Upper lobe of right lung (tissue), 1 donor: ENCODE results near the gene AOC3. TPM values are rescaled to one million over a fixed set of nuclear protein-coding genes. Genes with fewer than 3 reads are reported as not detected.
A peak's percentile ranks its signal among the peaks of the same experiment; 100 is the strongest.
"Not testable (repeated sequence)": the region's sequence is repeated elsewhere in the genome, so short reads cannot be mapped to it uniquely, and the experiment has no call there.

Source experiments
- ATAC-seq: fragments of 200-7000 bp; cut with Tn5 transposase; one replicate; pipeline ENCODE4 v1.9.1; 2020; ENCODE audit warnings: mild to moderate bottlenecking, moderate library complexity
- DNase-seq: peaks from one replicate; pipeline ENCODE4 v3.0.0-alpha.2; 2020
- H3K27ac ChIP-seq: fragments of 200-600 bp; one replicate; pipeline ENCODE4 v1.8.0; 2022
- H3K27me3 ChIP-seq: fragments of 200-600 bp; one replicate; pipeline ENCODE4 v1.8.0; 2022; ENCODE audit warnings: mild to moderate bottlenecking
- H3K36me3 ChIP-seq: fragments of 200-600 bp; one replicate; pipeline ENCODE4 v1.8.0; 2022
- H3K4me1 ChIP-seq: fragments of 200-600 bp; one replicate; pipeline ENCODE4 v1.8.0; 2022
- H3K4me3 ChIP-seq: fragments of 200-600 bp; one replicate; pipeline ENCODE4 v1.8.0; 2022; ENCODE audit warnings: mild to moderate bottlenecking
- H3K9me3 ChIP-seq: fragments of 200-600 bp; one replicate; pipeline ENCODE4 v1.8.0; 2022
- intact Hi-C: fragments of 100-400 bp; cut with DNase I; formaldehyde crosslinking; loops from one replicate; pipeline ENCODE4 v1.11.0; 2022
- total RNA-seq: library from RNA; stranded (reverse); fragmentation: NEBNext Ultra II Directional; extraction: Animal tissue kit (Norgen Biotek cat#: 25700); gene quantifications from one replicate; pipeline ENCODE4 v1.2.1, GENCODE V29; 2021
- TF ChIP-seq, protein P1 (sequence below): fragments of 200-600 bp; IDR thresholded peaks from one replicate; pipeline ENCODE4 v1.8.0; 2022; ENCODE audit warnings: antibody characterized with exemption
- donor health status: DM: no; HTN: yes; CAD: no; lungs with severe emphysema.

AOC3 gene
- total RNA-seq, 1 donor from 2014 or later: 235 TPM

- H3K4me1 ChIP-seq: peaks cover 21% of the 10 kb centered on the region
- no peaks in the 10 kb centered on the region for H3K27me3 ChIP-seq
- ATAC-seq: no peak
- peaks cover 12% of the 10 kb centered on the region for H3K36me3 ChIP-seq
- H3K4me3 ChIP-seq: no peak overlapping the region
- TF ChIP-seq, protein P1, sequence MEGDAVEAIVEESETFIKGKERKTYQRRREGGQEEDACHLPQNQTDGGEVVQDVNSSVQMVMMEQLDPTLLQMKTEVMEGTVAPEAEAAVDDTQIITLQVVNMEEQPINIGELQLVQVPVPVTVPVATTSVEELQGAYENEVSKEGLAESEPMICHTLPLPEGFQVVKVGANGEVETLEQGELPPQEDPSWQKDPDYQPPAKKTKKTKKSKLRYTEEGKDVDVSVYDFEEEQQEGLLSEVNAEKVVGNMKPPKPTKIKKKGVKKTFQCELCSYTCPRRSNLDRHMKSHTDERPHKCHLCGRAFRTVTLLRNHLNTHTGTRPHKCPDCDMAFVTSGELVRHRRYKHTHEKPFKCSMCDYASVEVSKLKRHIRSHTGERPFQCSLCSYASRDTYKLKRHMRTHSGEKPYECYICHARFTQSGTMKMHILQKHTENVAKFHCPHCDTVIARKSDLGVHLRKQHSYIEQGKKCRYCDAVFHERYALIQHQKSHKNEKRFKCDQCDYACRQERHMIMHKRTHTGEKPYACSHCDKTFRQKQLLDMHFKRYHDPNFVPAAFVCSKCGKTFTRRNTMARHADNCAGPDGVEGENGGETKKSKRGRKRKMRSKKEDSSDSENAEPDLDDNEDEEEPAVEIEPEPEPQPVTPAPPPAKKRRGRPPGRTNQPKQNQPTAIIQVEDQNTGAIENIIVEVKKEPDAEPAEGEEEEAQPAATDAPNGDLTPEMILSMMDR: no peak
- no peak for DNase-seq
- intact Hi-C loops: no loop called here
- H3K27ac ChIP-seq: no peak overlapping the region
- H3K9me3 ChIP-seq: no peaks in the 10 kb centered on the region
Measured at GRCh38 chr17:42849451-42850181, 1.4 kb upstream of the AOC3 start.

GRCh38 chr17:42851371-42852240, 607 bp downstream of the AOC3 start:
- peak; percentile 52 for DNase-seq
- H3K27me3 ChIP-seq, H3K36me3 ChIP-seq, intact Hi-C loops, H3K9me3 ChIP-seq, ATAC-seq: not testable (repeated sequence)
- Histone ChIP-seq H3K27ac (peak overlapping the region; percentile 85), H3K4me1 (peaks cover 15% of the 10 kb centered on the region), H3K4me3 (peak overlapping the region; percentile 53)

- DNase-seq (peak; percentile 33), ATAC-seq (no peak)
- Histone ChIP-seq H3K4me3 (peak overlapping the region; percentile 53), H3K4me1 (peaks cover 11% of the 10 kb centered on the region), H3K9me3 (no peaks in the 10 kb centered on the region), H3K27me3 (no peaks in the 10 kb centered on the region), H3K36me3 (no peaks in the 10 kb centered on the region), H3K27ac (peak overlapping the region; percentile 85)
- intact Hi-C loops: no loop called here
- TF ChIP-seq, protein P1: no peak
Measured at GRCh38 chr17:42852351-42852750, 1.4 kb downstream of the AOC3 start.

GRCh38 chr17:42853004-42853403, 2.0 kb downstream of the AOC3 start:
- H3K27me3 ChIP-seq: no peaks in the 10 kb centered on the region
- intact Hi-C loops: no loop called here
- DNase-seq (peak; percentile 40), ATAC-seq (peak; percentile 5)
- no peaks in the 10 kb centered on the region for H3K36me3 ChIP-seq
- TF ChIP-seq, protein P1: no peak
- no peaks in the 10 kb centered on the region for H3K9me3 ChIP-seq
- peak overlapping the region; percentile 85 for H3K27ac ChIP-seq
- peaks cover 11% of the 10 kb centered on the region for H3K4me1 ChIP-seq
- peak overlapping the region; percentile 53 for H3K4me3 ChIP-seq

- H3K4me3 ChIP-seq: peak overlapping the region; percentile 53
- H3K9me3 ChIP-seq: no peaks in the 10 kb centered on the region
- DNase-seq (peak; percentile 13), ATAC-seq (no peak)
- no peaks in the 10 kb centered on the region for H3K27me3 ChIP-seq
- H3K36me3 ChIP-seq: no peaks in the 10 kb centered on the region
- TF ChIP-seq, protein P1: no peak
- H3K27ac ChIP-seq: peak overlapping the region; percentile 85
- H3K4me1 ChIP-seq: peaks cover 11% of the 10 kb centered on the region
- intact Hi-C loops: no loop called here
Measured at GRCh38 chr17:42853597-42853967, 2.6 kb downstream of the AOC3 start.
